Fibroblast of peridontal ligament (primary cell): ENCODE measurements around the gene CAPS2.
A peak's percentile ranks its signal among the peaks of the same experiment; 100 is the strongest.
"Not testable (repeated sequence)": the region's sequence is repeated elsewhere in the genome, so short reads cannot be mapped to it uniquely, and the experiment has no call there.

Experiments used
- DNase-seq: peaks from one replicate; pipeline ENCODE4 v3.0.0-alpha.2; 2010; ENCODE audit errors: extremely low read depth

CAPS2 gene

GRCh38 chr12:75329918-75330826 is at the start of gene CAPS2:
Gene CAPS2, minus strand, starts transcription at chr12:75330324. Its CDS starts 3,826 bp downstream, at chr12:75326498.
- DNase-seq: peak; percentile 82

- DNase-seq: peak; percentile 84
These were observed 48.2 kb upstream of the CAPS2 start for GRCh38 chr12:75378354-75378753.

GRCh38 chr12:75374971-75375370 is 44.8 kb upstream of the CAPS2 start:
- DNase-seq: peak; percentile 15

- DNase-seq: peak; percentile 25
These were observed 36.5 kb upstream of the CAPS2 start for GRCh38 chr12:75366629-75367028.

GRCh38 chr12:75364919-75365318 is 34.8 kb upstream of the CAPS2 start:
- DNase-seq: peak; percentile 92

GRCh38 chr12:75361408-75361807 is 31.3 kb upstream of the CAPS2 start:
- DNase-seq: no peak

- no peak for DNase-seq
These were observed 30.8 kb upstream of the CAPS2 start for GRCh38 chr12:75360920-75361319.

- DNase-seq: no peak
These were observed 23.9 kb upstream of the CAPS2 start for GRCh38 chr12:75354011-75354410.

- no peak for DNase-seq
These were observed 20.3 kb upstream of the CAPS2 start for GRCh38 chr12:75350413-75350812.

- no peak for DNase-seq
These were observed 19.8 kb upstream of the CAPS2 start for GRCh38 chr12:75349946-75350345.

GRCh38 chr12:75346215-75346614 is 16.1 kb upstream of the CAPS2 start:
- DNase-seq: not testable (repeated sequence)

GRCh38 chr12:75345531-75345930 is 15.4 kb upstream of the CAPS2 start:
- DNase-seq: no peak

GRCh38 chr12:75341873-75342272 is 11.7 kb upstream of the CAPS2 start:
- DNase-seq: no peak

GRCh38 chr12:75337905-75338304 is 7.8 kb upstream of the CAPS2 start:
- no peak for DNase-seq

- peak; percentile 96 for DNase-seq
These were observed 4.4 kb upstream of the CAPS2 start, which contains the start of gene GLIPR1L1 for GRCh38 chr12:75334384-75335030. Gene GLIPR1L1, plus strand, starts transcription at chr12:75334670. Its CDS starts 59 bp downstream, at chr12:75334729.

- DNase-seq: no peak
These were observed 2.5 kb downstream of the CAPS2 start for GRCh38 chr12:75327642-75328041.

GRCh38 chr12:75323663-75324062 is 6.5 kb downstream of the CAPS2 start:
- DNase-seq: no peak

GRCh38 chr12:75322464-75322863 is 7.7 kb downstream of the CAPS2 start:
- DNase-seq: peak; percentile 85

GRCh38 chr12:75317784-75318183 is 12.3 kb downstream of the CAPS2 start:
- DNase-seq: no peak

GRCh38 chr12:75315518-75315917 is 14.6 kb downstream of the CAPS2 start:
- peak; percentile 83 for DNase-seq

GRCh38 chr12:75311369-75311768 is 18.8 kb downstream of the CAPS2 start:
- DNase-seq: no peak

- no peak for DNase-seq
These were observed 21.8 kb downstream of the CAPS2 start for GRCh38 chr12:75308279-75308678.
